NT2/D1 (cell line): ENCODE measurements around the gene FBRSL1.
"Not testable (repeated sequence)": the region's sequence is repeated elsewhere in the genome, so short reads cannot be mapped to it uniquely, and the experiment has no call there.

Experiments used
- DNase-seq: peaks from one replicate; pipeline ENCODE4 v3.0.0-alpha.2; 2011; ENCODE audit warnings: low read depth, low spot score
- H3K27me3 ChIP-seq: 2 replicates; pipeline ENCODE4 v1.6.0; 2011; ENCODE audit warnings: mild to moderate bottlenecking; ENCODE audit not compliant: insufficient read length, insufficient read depth
- H3K36me3 ChIP-seq: 2 replicates; pipeline ENCODE4 v1.6.1; 2011; ENCODE audit warnings: mild to moderate bottlenecking, low read length, mixed read lengths; ENCODE audit not compliant: insufficient read depth, insufficient read length
- H3K4me1 ChIP-seq: 2 replicates; pipeline ENCODE4 v1.5.1; 2011; ENCODE audit not compliant: insufficient read depth, insufficient read length
- H3K4me3 ChIP-seq: 2 replicates; pipeline ENCODE4 v1.5.1; 2011; ENCODE audit warnings: low read depth; ENCODE audit not compliant: insufficient read length
- H3K9ac ChIP-seq: 2 replicates; pipeline ENCODE4 v1.6.0; 2011; ENCODE audit warnings: low read depth; ENCODE audit not compliant: insufficient read length
- H3K9me3 ChIP-seq: 2 replicates; pipeline ENCODE4 v1.5.1; 2011; ENCODE audit warnings: mild to moderate bottlenecking, low read length; ENCODE audit not compliant: insufficient read depth
- SUZ12 ChIP-seq: IDR thresholded peaks from 2 replicates; pipeline ENCODE4 v1.6.1; 2011; ENCODE audit not compliant: insufficient read length, insufficient read depth; ENCODE audit errors: extremely low read depth
- YY1 ChIP-seq: IDR thresholded peaks from 2 replicates; pipeline ENCODE4 v1.6.1; 2011; ENCODE audit not compliant: insufficient read length, insufficient read depth
- ZNF274 ChIP-seq: IDR thresholded peaks from 2 replicates; pipeline ENCODE4 v1.6.1; 2011; ENCODE audit warnings: mild to moderate bottlenecking, low read depth, low read length

Gene FBRSL1

DNA sequence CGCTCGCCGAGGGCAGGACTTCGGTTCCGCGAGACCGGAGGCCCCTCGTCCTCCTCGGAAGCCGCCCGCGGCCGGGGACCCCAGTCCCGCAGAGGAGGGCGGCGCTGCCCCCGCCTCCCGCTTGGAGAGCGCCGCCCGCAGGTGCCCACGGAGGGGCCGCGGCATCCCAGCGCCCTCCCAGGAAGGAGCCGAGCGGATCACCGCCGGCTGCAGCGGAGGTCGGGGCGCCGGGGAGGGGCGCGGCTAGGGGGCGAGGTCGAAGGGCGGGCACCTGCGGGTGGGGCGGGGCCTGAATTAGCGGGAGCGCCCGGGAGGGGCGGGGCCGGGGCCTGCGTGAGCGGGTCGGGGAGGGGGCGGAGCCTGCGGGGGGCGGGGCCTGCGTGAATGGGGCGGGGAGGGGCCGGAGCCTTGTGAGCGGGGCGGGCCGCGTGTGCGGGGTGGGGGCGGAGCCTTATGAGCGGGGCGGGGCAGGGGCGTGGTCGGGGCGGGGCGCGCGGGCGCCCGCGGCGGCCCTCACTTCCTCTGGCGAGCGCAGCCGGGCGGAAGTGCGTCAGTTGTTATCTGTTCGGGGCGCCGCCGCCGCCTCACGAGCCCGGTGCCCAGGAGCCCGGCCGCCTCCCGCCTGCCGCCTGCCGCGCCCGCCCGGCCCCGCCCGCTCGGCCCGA, at the start of gene FBRSL1:
TSS of gene FBRSL1 (plus strand) at position 550 of the 665 bp plus-strand sequence.
- Histone ChIP-seq H3K9ac (peak within 1 kb of the TSS; percentile 92), H3K9me3 (no peaks in the 10 kb centered on the region), H3K4me3 (peak within 1 kb of the TSS; percentile 79), H3K27me3 (peaks cover 68% of the 10 kb centered on the region), H3K36me3 (peaks cover 20% of the 10 kb centered on the region), H3K4me1 (peaks cover 32% of the 10 kb centered on the region)
- DNase-seq, result peak; percentile 79
- no peak for TF ChIP-seq SUZ12
- TF ChIP-seq YY1, result no peak
- TF ChIP-seq ZNF274, result no peak

DNA sequence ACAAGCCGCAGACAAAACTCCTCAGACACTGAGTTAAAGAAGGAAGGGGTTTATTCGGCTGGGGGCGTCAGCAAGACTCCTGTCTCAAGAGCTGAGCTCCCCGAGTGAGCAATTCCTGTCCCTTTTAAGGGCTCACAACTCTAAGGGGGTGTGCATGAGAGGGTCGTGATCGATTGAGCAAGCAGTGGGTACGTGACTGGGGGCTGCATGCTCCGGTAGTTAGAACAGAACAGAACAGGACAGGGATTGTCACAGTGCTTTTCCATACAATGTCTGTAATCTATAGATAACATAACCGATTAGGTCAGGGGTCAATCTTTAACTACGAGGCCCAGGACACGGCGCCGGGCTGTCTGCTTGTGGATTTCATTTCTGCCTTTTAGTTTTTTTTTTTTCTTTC, 49.5 kb upstream of the FBRSL1 start:
- not testable (repeated sequence) for H3K9me3 ChIP-seq, H3K4me3 ChIP-seq, DNase-seq, H3K9ac ChIP-seq, H3K36me3 ChIP-seq
- Histone ChIP-seq H3K27me3 (peaks cover 88% of the 10 kb centered on the region), H3K4me1 (peaks cover 18% of the 10 kb centered on the region)

DNA sequence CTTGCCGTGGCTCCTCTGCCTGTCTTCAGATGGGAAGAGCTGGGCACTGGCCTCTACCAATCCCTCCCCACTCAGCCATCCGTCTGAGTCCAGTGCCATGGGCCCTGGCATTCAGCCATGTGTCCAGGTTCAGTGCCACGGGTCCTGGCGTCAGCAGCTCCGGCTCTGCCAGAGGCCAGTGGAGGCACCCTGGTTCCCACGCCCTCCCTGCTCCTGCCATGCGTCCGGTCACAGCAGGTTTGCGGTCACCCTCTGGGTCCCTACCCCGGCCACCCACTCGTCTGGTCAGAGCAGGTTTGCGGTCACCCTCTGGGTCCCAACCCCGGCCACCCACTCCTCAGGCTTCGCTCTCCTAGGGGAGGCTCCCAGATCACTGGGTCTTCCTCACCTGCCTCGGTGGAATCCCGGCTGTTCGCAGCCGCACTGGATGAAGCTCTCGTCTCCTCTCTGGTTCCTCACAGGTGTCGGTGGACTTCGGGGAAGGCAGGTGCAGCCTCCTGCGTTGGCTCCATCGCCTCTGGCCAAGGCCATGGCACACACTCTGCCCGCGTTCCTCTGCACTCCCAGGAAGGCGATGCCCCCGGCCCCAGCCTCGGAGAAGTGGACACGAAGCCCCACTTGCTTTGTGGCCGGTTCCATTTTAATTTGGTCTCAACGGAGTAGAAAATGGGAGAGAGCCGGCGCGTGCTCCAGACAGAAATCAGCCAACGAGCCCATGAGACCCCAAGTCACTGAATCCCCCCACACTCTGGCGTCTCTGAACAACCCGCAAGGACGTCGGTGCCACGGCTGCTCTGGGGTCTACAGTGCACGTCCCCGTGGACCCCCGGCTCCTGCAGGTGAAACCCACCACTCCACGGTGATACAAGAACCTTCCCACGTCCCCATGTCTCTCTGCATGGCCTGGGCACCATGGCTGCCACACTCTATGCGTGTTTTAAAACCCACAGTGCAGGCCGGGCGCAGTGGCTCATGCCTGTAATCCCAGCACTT, 47.8 kb upstream of the FBRSL1 start:
- TF ChIP-seq SUZ12, result no peak
- TF ChIP-seq YY1, result no peak
- TF ChIP-seq ZNF274, result no peak
- H3K4me1 ChIP-seq, result peaks cover 20% of the 10 kb centered on the region
- H3K9ac ChIP-seq, result no peak overlapping the region

GRCh38 chr12:132443091-132443490, 46.9 kb upstream of the FBRSL1 start:
- H3K9ac ChIP-seq, result no peak overlapping the region
- peaks cover 21% of the 10 kb centered on the region for H3K4me1 ChIP-seq
- TF ChIP-seq YY1 (no peak), SUZ12 (no peak), ZNF274 (no peak)
- no peak overlapping the region for H3K4me3 ChIP-seq
- H3K9me3 ChIP-seq, result no peaks in the 10 kb centered on the region
- peaks cover 84% of the 10 kb centered on the region for H3K27me3 ChIP-seq
- no peaks in the 10 kb centered on the region for H3K36me3 ChIP-seq
- no peak for DNase-seq

More for the DNA sequence above, 47.8 kb upstream of the FBRSL1 start:
- Histone ChIP-seq H3K27me3 (peaks cover 81% of the 10 kb centered on the region), H3K36me3 (no peaks in the 10 kb centered on the region), H3K9me3 (no peaks in the 10 kb centered on the region), H3K4me3 (no peak overlapping the region)
- DNase-seq, result no peak

- Histone ChIP-seq H3K4me1 (peaks cover 12% of the 10 kb centered on the region), H3K36me3 (no peaks in the 10 kb centered on the region), H3K9ac (peak overlapping the region; percentile 42), H3K9me3 (no peaks in the 10 kb centered on the region), H3K27me3 (peaks cover 78% of the 10 kb centered on the region), H3K4me3 (no peak overlapping the region)
- no peak for DNase-seq
- TF ChIP-seq SUZ12 (no peak), ZNF274 (no peak)
These were observed 45.7 kb upstream of the FBRSL1 start for GRCh38 chr12:132444283-132444682.

DNA sequence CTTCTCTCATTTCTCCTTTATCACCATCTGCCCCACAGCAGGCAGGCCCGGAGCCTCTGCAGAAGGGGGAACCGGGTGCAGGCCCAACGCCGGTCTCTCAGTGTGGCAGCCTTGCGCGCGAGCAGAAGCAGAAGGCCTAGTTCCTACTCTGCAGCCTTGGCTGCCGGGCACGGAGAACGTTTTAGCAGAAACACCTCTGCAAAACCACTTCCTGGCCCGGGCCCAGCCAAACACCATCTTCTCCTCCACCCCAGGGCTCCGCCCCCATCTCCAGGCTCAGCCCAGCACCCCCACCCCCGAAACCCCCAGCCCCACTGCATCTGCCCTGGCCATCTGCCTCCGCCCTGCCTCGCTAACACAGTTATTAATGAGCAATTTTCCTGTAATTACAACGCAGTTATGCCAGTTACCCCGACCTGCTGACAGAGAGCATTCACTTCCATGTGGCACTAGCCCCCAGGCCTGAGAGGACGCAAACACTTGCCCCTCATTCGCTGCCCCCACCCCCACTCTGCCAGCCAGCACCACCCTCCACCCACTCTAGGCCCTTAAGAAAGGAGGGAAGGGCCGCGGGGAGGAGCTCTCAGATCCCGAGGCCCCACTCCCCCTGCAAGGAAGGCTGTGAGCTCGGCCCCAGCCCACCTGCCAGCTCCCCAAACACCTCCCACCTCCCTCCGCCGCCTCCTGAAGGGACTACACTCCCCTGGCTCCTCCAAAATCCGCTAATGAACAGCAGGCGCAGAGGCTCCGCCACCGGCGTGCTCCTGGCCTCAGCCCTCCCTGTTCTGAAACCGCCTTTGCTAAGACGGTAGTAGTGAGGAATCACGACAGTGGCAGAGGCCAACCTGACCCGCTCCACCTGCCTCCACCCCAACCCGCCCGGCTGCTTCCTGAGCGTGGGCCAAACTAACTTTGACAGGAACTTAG, 44.7 kb upstream of the FBRSL1 start:
- Histone ChIP-seq H3K36me3 (no peaks in the 10 kb centered on the region), H3K27me3 (peaks cover 80% of the 10 kb centered on the region), H3K9me3 (no peaks in the 10 kb centered on the region), H3K4me1 (peaks cover 12% of the 10 kb centered on the region), H3K9ac (peak overlapping the region; percentile 21), H3K4me3 (no peak overlapping the region)
- no peak for DNase-seq
- TF ChIP-seq ZNF274, result no peak
- TF ChIP-seq SUZ12, result no peak
- TF ChIP-seq YY1, result no peak
